Measurements from ENCODE around the gene HERC4.
"Not testable (repeated sequence)": the region's sequence is repeated elsewhere in the genome, so short reads cannot be mapped to it uniquely, and the experiment has no call there.

The HERC4 gene

DNA sequence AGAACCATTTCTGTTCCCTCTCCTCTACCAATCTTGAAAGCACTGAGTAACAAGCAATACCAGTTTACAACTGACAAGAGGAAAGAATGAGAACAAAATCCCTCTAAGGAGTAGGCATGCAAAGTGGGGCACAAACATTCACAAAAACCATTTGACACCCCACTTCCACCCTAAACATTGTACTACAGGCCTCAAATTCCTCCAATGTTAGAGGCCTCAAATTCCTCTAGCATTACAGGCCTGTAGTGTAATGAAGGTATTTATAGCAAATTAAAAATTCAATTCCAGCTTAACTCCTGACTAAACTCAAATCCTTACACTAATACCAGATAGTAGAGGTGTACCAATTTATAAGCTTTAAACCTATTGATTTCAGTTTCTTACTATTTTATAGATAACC, 105.2 kb downstream of the HERC4 start:
- DNase-seq (ENCODE audit: low read depth, low spot score) = no peak

DNA sequence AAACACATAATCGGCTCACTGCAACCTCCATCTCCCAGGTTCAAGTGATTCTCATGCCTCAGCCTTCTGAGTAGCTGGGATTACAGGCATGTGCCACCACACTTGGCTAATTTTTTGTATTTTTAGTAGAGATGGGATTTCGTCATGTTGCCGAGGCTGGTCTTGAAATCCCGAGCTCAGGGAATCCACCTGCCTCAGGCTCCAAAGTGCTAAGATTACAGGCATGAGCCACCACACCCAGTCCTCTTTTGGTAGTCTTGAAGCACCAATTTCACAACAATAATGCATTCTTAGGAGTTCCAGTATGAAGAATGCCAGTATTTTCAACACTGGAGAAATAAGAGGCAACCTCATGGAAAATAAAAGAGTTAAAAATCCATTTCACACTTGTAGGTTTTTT, 109.0 kb downstream of the HERC4 start:
- not testable (repeated sequence) for DNase-seq (ENCODE audit: low read depth, low spot score)

DNA sequence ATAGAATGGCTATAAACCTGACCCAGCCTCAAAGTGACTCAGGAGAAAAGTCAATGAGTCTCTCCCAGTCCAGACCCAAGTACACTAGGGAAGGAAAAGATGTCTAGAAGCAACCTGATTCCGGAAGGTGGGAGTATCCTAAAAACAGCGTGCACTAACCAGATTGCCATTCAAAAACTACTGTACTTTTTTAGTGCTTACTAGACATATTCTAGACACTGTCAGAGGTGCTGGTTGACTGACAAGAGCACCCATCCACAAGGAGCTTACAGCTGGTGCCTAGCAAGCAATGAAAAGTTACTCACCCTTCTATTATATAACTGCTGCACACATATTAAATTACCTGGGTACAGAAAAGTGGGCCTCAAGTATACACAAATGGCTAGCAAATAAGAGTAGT, 109.6 kb downstream of the HERC4 start:
- DNase-seq (ENCODE audit: low read depth, low spot score) = no peak

DNA sequence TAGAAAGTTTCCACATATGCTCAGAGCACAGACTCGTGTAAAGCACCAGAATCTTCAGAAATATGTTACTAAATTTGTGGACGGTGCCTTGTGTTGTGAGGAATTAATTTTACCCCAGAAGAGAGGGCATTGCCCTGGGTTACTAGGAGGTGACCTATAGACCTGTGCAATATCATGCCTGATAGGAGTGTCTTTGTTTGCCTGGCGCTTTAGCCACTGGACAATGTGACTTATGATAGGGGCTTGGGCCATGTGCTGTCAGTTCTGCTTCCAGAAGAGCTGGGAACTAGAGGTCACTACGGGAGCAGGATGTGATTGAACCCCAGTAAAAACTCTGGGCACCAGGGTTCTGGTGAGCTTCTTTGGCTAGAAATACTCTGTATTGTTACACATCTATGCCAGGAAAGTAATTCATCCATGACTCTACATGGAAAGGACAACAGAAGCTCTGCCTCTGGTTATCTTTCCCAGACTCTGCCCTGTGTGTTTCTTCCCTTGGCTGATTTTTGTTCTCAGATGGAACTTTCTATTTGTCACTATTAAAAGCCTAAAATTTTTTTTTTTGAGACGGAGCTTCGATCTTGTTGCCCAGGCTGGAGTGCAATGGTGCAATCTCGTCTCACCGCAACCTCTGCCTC, 115.1 kb downstream of the HERC4 start:
- DNase-seq (ENCODE audit: low read depth, low spot score) = no peak

GRCh38 chr10:67955614-67956013, 119.5 kb downstream of the HERC4 start:
- no peak for DNase-seq (ENCODE audit: low read depth, low spot score)

- no peak for DNase-seq (ENCODE audit: low read depth, low spot score)
These were observed 131.2 kb downstream of the HERC4 start for GRCh38 chr10:67943917-67944316.

DNA sequence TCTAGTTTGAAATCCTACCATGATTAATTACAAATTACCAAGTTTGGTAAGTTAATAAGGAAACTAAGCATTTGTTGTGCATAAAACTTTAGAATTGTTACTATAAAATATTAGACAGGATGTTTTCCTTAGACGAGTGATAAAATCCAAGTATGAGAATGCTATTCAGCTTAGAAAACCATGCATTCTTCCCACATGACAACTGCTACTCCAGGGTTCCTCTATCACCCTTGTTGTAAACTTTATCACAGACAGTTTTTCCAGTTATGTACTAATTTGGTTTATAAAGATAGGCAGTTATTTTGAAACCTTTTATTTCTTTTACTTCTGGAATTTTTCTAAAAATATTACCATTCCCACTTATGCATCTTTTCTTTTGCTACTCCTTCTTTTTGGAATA, 138.7 kb downstream of the HERC4 start:
- no peak for DNase-seq (ENCODE audit: low read depth, low spot score)

DNA sequence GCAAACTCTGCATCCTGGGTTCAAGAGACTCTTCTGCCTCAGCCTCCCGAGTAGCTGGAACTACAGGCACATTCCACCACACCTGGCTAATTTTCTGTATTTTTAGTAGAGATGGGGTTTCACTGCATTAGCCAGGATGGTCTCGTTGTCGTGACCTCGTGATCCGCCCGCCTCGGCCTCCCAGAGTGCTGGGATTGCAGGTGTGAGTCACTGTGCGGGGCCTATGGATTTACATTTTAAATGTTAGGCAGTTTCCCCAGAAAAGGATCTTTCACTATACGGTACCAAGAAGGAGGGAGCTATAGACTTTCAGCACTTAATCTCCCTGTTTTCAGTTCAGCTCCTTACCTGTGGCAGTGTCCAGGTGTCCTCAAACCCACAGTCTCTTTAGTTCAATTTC, 139.9 kb downstream of the HERC4 start:
- no peak for DNase-seq (ENCODE audit: low read depth, low spot score)

- DNase-seq (ENCODE audit: low read depth, low spot score) = no peak
These were observed 140.7 kb downstream of the HERC4 start for GRCh38 chr10:67934336-67934735.

DNA sequence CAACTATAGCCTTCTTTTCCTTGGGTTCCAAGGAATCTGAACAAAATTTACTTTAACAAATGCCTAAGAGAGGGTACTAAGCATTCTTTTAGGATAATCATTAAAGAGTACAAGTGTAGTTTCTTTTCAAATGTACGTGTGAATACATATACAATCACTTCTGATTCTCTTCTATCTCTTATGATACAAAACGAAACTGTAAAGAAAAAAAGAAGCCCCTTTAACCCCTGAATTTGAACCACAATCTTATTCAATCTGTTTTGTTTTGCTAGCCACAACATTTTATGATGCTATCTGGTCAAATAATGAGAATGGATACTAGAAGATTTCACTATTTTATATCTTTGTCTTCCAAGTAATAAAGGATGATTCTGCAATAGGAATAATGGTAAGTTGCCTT, 141.9 kb downstream of the HERC4 start:
- no peak for DNase-seq (ENCODE audit: low read depth, low spot score)

DNA sequence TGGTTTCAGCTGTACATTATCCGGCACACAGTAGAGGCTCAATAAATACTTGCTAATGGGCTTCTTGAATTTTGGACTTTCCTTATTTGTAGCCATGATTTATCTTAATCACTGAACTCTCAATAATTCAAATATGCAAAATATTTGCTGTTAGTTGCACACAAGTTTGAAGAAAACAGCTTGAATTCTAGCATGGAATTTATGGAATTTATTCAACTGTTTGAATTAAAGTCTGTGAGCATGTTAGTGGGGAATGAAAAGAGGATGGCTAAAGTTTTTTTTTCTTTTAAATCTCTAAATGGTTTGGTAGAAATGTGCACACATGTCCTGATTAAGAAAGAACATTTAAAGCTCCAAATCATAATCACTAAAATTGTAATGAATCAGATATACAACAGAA, 148.1 kb downstream of the HERC4 start:
- no peak for DNase-seq (ENCODE audit: low read depth, low spot score)

- DNase-seq (ENCODE audit: low read depth, low spot score) = no peak
These were observed 149.6 kb downstream of the HERC4 start for GRCh38 chr10:67925449-67926005.

GRCh38 chr10:67924136-67924535, 150.9 kb downstream of the HERC4 start:
- no peak for DNase-seq (ENCODE audit: low read depth, low spot score)

DNA sequence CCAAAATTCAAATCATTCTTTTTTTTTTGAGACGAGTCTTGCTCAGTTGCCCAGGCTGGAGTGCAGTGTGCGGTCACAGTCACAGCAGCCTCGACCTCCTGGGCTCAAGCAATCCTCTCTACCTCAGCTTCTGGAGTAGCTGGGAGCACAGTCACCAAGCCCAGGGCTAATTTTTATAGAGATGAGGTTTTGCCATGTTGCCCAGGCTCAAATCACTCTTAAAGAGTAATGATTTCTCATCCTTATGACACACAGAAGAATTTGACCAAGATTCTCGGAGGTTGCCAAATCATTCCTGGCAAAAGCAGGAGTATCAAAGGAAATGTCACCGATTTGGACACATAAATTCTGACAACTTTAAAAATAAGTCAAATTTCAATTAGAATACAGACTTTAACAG, 151.5 kb downstream of the HERC4 start:
- no peak for DNase-seq (ENCODE audit: low read depth, low spot score)

DNA sequence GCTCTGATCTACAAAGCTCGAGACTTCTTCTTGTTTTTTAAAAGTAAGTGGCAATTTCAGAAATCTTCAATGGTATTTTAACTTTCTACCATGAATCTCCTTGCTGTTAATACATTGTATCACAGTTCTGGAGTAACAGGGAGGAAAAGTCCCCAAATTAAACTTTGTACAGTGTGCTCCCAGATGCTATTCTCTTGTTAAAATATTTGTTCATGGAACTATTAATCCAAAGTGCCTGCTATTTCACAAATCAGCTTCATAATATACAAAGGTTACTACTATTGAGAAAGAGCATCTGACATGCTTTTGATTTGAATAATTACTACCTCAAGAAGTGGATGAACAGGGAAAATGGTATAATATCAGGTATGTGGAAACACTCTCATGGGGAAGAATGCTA, 154.0 kb downstream of the HERC4 start:
- no peak for DNase-seq (ENCODE audit: low read depth, low spot score)

- DNase-seq (ENCODE audit: low read depth, low spot score) = no peak
These were observed 157.4 kb downstream of the HERC4 start for GRCh38 chr10:67917679-67918078.

DNA sequence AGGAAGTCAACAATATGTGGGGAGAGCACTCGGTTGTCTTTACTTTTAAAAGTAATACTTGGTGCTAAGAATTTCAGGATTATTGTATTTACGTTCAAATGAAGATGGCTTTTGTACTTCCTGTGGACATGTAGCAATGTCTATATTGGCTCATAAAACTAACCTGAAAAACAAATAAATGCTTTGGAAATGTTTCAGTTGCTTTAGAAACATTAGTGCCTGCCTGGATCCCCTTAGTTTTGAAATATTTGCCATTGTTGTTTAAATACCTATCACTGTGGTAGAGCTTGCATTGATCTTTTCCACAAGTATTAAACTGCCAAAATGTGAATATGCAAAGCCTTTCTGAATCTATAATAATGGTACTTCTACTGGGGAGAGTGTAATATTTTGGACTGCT, 157.9 kb downstream of the HERC4 start:
- no peak for DNase-seq (ENCODE audit: low read depth, low spot score)

- no peak for DNase-seq (ENCODE audit: low read depth, low spot score)
These were observed 160.2 kb downstream of the HERC4 start for GRCh38 chr10:67914777-67915340.

GRCh38 chr10:67912331-67912946, 162.6 kb downstream of the HERC4 start:
- no peak for DNase-seq (ENCODE audit: low read depth, low spot score)

GRCh38 chr10:67903581-67903980, 171.5 kb downstream of the HERC4 start:
- DNase-seq (ENCODE audit: low read depth, low spot score) = no peak

- DNase-seq (ENCODE audit: low read depth, low spot score) = no peak
These were observed 181.4 kb downstream of the HERC4 start for GRCh38 chr10:67893637-67894036.

GRCh38 chr10:67884842-67885670, 190.0 kb downstream of the HERC4 start:
- no peak for DNase-seq (ENCODE audit: low read depth, low spot score)
